Gastrocnemius medialis (tissue), 4 donors: ENCODE results near the gene PTK7.

Experiments used
- POLR2A ChIP-seq, 2 donors: fragments of 450-650 bp; IDR thresholded peaks; one replicate each; pipeline ENCODE4 v1.6.1; 2017; ENCODE audit warnings: antibody characterized with exemption in 2 of 2, mild to moderate bottlenecking in 2 of 2, moderate library complexity in 2 of 2
- TF ChIP-seq, protein P1 (sequence below), 5 experiments: fragments of 450-650 bp in 3 of 5; fragments of 200-600 bp in 2 of 5; sonication (generic) in 2 of 5; IDR thresholded peaks in 4 of 5; conservative IDR thresholded peaks in 1 of 5; 1 replicate in 4 of 5; 2 replicates in 1 of 5; pipeline ENCODE4 v1.5.1; 2016 to 2019; ENCODE audit warnings: antibody characterized with exemption in 5 of 5, mild to moderate bottlenecking in 3 of 5, moderate library complexity in 3 of 5

DNA sequence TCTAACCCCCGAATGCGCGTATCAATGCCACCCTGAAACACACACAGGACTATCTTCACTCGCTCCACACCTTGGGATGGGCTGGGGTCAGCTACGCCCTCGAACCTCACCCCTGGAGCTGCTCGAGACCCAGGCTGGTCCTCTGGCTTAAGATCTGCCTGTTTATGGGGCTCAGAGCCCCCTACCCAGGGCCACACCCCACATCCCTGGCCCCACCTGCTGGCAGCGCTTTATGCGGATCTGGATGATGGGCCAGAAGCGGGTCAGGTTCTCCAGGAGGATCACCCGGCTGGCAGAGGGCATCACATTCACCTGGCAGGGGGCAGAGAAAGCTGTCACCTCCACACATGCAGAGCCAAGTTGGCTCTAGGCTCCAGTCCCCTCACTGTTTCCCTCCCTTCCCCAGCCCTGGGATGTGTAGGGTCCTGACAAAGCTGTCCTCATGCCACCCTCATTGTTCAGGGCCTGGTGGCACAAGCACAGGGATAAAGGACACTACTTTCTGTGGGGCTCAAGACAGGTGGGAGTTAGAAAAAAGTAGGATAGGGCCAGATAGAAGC, 30.7 kb upstream of the PTK7 start:
- TF ChIP-seq, protein P1, sequence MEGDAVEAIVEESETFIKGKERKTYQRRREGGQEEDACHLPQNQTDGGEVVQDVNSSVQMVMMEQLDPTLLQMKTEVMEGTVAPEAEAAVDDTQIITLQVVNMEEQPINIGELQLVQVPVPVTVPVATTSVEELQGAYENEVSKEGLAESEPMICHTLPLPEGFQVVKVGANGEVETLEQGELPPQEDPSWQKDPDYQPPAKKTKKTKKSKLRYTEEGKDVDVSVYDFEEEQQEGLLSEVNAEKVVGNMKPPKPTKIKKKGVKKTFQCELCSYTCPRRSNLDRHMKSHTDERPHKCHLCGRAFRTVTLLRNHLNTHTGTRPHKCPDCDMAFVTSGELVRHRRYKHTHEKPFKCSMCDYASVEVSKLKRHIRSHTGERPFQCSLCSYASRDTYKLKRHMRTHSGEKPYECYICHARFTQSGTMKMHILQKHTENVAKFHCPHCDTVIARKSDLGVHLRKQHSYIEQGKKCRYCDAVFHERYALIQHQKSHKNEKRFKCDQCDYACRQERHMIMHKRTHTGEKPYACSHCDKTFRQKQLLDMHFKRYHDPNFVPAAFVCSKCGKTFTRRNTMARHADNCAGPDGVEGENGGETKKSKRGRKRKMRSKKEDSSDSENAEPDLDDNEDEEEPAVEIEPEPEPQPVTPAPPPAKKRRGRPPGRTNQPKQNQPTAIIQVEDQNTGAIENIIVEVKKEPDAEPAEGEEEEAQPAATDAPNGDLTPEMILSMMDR (IDR thresholded peaks at IDR 0.05 in 4 of 5, conservative IDR thresholded peaks at IDR 0.05 in 1 of 5): no peak
- no peak for TF ChIP-seq POLR2A (IDR thresholded peaks at IDR 0.05)
